Uterus (tissue), 4 donors: Measurements from ENCODE around the gene PHLDB3. TPM values are rescaled to one million over a fixed set of nuclear protein-coding genes. Genes with fewer than 3 reads are reported as not detected.

Experiments
- DNase-seq, 2 donors: peaks; one replicate each; pipeline ENCODE4 v3.0.0-alpha.2; 2019 to 2020
- H3K27ac ChIP-seq, 2 donors: fragments of 200-600 bp; sonication (generic); 1 replicate in 1 of 2; 2 replicates in 1 of 2; pipeline ENCODE4 v1.5.1; 2016 to 2018
- H3K27me3 ChIP-seq, 2 donors: fragments of 200-600 bp; sonication (generic); one replicate each; pipeline ENCODE4 v1.5.1; 2018 to 2019; ENCODE audit warnings: control low read depth in 1 of 2
- H3K36me3 ChIP-seq, 2 donors: fragments of 200-600 bp; sonication (generic); one replicate each; pipeline ENCODE4 v1.5.1; 2019; ENCODE audit warnings: control low read depth in 1 of 2
- H3K4me1 ChIP-seq, 2 donors: fragments of 200-600 bp; sonication (generic); one replicate each; pipeline ENCODE4 v1.5.1; 2018 to 2019; ENCODE audit warnings: control low read depth in 1 of 2
- H3K4me3 ChIP-seq, 2 donors: fragments of 200-600 bp; sonication (generic); 1 replicate in 1 of 2; 2 replicates in 1 of 2; pipeline ENCODE4 v1.5.1; 2018 to 2019; ENCODE audit warnings: mild to moderate bottlenecking in 1 of 2
- H3K9me3 ChIP-seq, 2 donors: fragments of 200-600 bp; sonication (generic); one replicate each; pipeline ENCODE4 v1.5.1; 2019; ENCODE audit warnings: control low read depth in 1 of 2
- CTCF ChIP-seq, 4 experiments: fragments of 200-600 bp in 2 of 4; fragments of 450-650 bp in 2 of 4; sonication (generic) in 2 of 4; IDR thresholded peaks; one replicate each; pipeline ENCODE4 v1.5.1; 2016 to 2019; ENCODE audit warnings: antibody characterized with exemption in 4 of 4, mild to moderate bottlenecking in 2 of 4, moderate library complexity in 1 of 4
- POLR2A ChIP-seq, 2 donors: fragments of 450-650 bp; IDR thresholded peaks; one replicate each; pipeline ENCODE4 v1.6.1; 2016; ENCODE audit warnings: antibody characterized with exemption in 2 of 2, mild to moderate bottlenecking in 1 of 2, moderate library complexity in 1 of 2
- intact Hi-C: fragments of 100-400 bp; cut with DNase I; formaldehyde crosslinking; loops from one replicate; pipeline ENCODE4 v1.15.1; 2023; ENCODE audit warnings: low total_unique reads
- total RNA-seq, 4 donors: library from RNA; depleted of rRNA in 3 of 4; stranded (reverse); fragments of >200 nt in 3 of 4; gene quantifications; one replicate each; pipeline versions ENCODE4 v1.1.0 to v1.2.4, GENCODE V29; 2014 to 2023
- donor health status: DM: yes; HTN: yes; CAD: no.

The PHLDB3 gene
- total RNA-seq, 4 donors from 2014 or later, result 0.51 to 27.1 (median 6.1) TPM

GRCh38 chr19:43489310-43489709 is 15.2 kb downstream of the PHLDB3 start:
- intact Hi-C loops, result no loop called here
- Histone ChIP-seq H3K4me3 (no peak overlapping the region), H3K4me1 (no peaks in the 10 kb centered on the region), H3K9me3 (no peaks in the 10 kb centered on the region), H3K27ac (no peak overlapping the region), H3K27me3 (no peaks in the 10 kb centered on the region), H3K36me3 (no peaks in the 10 kb centered on the region)
- no peak for TF ChIP-seq CTCF (IDR thresholded peaks at IDR 0.05)
- TF ChIP-seq POLR2A (IDR thresholded peaks at IDR 0.05), result no peak
- DNase-seq, result no peak

- Histone ChIP-seq H3K27me3 (no peaks in the 10 kb centered on the region), H3K27ac (no peak overlapping the region), H3K4me1 (no peaks in the 10 kb centered on the region), H3K4me3 (no peak overlapping the region), H3K9me3 (no peaks in the 10 kb centered on the region), H3K36me3 (no peaks in the 10 kb centered on the region)
- intact Hi-C loops, result no loop called here
- TF ChIP-seq POLR2A (IDR thresholded peaks at IDR 0.05) (no peak), CTCF (IDR thresholded peaks at IDR 0.05) (no peak)
- no peak for DNase-seq
Observed at GRCh38 chr19:43488179-43488578, 16.4 kb downstream of the PHLDB3 start.

GRCh38 chr19:43486412-43486811 is 18.1 kb downstream of the PHLDB3 start:
- TF ChIP-seq CTCF (IDR thresholded peaks at IDR 0.05) (no peak), POLR2A (IDR thresholded peaks at IDR 0.05) (no peak)
- H3K27me3 ChIP-seq, result no peaks in the 10 kb centered on the region
- H3K4me3 ChIP-seq, result no peak overlapping the region
- H3K9me3 ChIP-seq, result no peaks in the 10 kb centered on the region
- no peaks in the 10 kb centered on the region for H3K36me3 ChIP-seq
- no peak for DNase-seq
- no peak overlapping the region for H3K27ac ChIP-seq
- H3K4me1 ChIP-seq, result no peaks in the 10 kb centered on the region
- intact Hi-C loops, result no loop called here

GRCh38 chr19:43485951-43486350 is 18.6 kb downstream of the PHLDB3 start:
- Histone ChIP-seq H3K9me3 (no peaks in the 10 kb centered on the region), H3K4me1 (no peaks in the 10 kb centered on the region), H3K4me3 (no peak overlapping the region), H3K36me3 (no peaks in the 10 kb centered on the region), H3K27ac (no peak overlapping the region), H3K27me3 (no peaks in the 10 kb centered on the region)
- no peak for TF ChIP-seq POLR2A (IDR thresholded peaks at IDR 0.05)
- TF ChIP-seq CTCF (IDR thresholded peaks at IDR 0.05), result no peak
- no peak for DNase-seq
- intact Hi-C loops, result no loop called here

- no peak for DNase-seq
- no peak for TF ChIP-seq POLR2A (IDR thresholded peaks at IDR 0.05)
- no peak for TF ChIP-seq CTCF (IDR thresholded peaks at IDR 0.05)
- Histone ChIP-seq H3K4me3 (no peak overlapping the region), H3K27me3 (no peaks in the 10 kb centered on the region), H3K9me3 (no peaks in the 10 kb centered on the region), H3K4me1 (no peaks in the 10 kb centered on the region), H3K36me3 (no peaks in the 10 kb centered on the region), H3K27ac (no peak overlapping the region)
- intact Hi-C loops, result no loop called here
Observed at GRCh38 chr19:43483281-43483680, 21.3 kb downstream of the PHLDB3 start.
